NCI-H446 treated with DMSO at 0.1 percent for 48 hours (cell line): Measurements from ENCODE around the gene RNASEH2B.

ENCODE experiments used
- DNase-seq: peaks from one replicate; lab custom pipeline; 2025; lab: John Stamatoyannopoulos, UW

Gene RNASEH2B

DNA sequence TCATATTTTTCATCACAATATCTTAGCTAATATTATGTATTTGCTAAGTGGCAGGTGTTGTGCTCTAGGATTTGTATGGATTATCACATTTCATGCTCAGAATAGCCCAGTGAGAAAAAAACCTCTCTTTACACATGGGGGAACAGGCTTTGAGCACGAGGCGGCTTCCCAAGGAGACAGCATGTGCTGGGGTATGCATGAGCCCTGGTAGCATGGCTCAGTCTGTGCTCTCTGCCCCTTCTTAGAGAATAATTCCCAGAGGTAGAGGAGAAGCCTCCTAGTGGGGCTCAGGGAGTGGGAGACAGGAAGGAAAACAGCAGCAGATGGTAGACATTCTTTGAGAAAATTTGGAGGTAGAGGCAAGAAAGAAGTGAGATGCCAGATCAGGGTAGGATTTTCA, 31.6 kb downstream of the RNASEH2B start:
- DNase-seq = no peak

DNA sequence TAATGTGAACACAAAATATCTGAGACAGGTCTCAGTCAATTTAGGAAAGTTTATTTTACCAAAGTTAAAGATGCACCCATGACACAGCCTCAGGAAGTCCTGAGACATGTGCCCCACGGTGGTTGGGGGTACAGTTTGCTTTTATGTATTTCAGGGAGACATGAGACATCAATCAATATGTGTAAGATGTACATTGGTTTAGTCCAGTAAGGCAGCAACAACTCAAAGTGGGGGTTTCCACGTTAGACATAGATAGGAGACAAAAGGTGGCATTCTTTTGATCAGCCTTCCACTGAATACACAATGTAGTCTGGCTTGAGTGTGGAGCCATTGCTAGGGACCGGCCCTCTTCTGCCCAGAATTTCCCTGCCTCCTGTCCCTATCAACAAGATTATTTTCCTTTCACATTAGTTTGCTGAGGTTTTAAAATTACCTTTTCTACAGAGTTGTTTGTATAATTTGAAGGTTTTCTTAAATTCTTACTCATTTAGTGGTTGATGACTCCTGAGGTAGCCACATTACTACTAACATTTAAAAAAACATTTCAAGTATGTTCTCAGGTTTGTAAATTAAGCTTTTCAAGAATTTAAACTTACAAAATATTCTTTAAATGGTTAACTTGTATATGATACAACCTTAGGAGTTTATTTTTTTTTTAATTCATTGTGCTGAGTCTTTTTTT, 33.2 kb downstream of the RNASEH2B start:
- no peak for DNase-seq

DNA sequence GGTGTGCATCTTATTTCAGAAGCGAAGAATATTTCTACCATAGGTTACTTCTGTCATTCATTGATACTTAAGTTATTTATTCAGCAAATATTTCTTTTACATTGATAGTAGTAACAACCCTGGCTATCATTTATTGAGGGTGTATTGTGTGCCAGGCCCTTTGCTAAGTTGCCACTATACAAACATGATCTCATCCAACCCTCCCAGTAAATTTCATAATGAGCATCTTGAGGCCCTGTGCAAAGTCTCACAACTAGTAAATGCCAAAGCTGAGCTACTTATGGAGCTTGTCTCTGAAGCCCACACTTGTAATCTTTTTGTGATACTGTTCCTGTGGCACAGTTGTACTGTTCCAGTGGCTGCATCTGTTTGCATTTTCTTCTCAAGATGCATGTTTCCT, 36.1 kb downstream of the RNASEH2B start:
- DNase-seq = no peak

DNA sequence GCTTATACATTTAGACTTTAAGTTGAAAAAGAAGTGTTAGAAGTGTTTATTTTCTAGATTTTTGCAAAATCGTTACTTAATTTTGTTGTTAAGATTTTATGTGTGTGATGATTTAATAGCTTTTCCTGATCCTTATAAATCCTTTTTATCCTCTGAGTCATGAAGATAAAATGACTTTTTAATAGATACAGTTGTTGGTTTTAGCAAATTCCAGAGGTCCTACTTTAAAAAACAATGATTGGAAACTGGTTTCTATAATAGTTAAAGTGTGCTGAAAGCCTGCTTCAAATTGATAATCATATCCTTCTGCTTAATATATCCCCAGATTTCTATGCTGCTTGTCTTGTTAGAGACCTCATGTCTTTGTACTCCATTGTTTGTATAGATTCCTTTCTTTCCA, 39.0 kb downstream of the RNASEH2B start:
- no peak for DNase-seq

DNA sequence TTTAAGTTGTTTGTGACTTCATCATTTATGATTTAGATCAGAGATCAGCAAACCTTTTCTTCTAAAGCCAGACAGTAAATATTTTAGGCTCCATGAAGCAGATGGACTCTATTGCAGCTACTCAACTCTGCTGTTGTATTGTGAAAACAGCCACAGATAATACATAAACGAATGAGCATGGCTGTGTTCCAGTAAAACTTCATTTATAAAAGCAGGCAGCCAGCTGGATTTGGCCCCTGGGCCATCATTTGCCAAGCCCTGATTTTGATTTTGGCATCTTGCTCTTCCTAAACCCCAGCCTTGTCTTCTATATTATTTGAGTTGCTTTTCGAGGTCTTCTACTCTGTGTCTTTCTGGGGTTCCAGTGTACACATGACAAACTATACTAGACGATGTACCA, 41.3 kb downstream of the RNASEH2B start:
- DNase-seq = peak; percentile 85

DNA sequence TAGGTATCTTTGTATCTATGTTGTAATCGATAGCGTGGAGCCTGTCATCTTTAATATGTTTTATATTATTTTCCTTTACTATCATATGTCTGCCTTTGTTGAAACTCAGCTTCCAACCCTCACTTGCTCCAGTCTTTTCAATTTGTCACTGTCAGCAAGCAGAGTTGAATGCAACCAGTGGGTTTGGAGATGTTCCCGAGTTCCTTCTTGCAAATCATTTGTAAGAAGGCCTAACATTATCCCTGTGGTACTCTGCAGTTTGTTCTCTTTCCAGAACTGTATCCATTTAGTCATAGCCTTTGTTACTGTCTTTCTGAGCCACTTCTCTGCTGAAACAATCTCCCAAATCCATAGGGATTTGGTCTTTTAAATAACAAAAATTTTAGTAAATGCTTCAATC, 41.8 kb downstream of the RNASEH2B start:
- peak; percentile 52 for DNase-seq

DNA sequence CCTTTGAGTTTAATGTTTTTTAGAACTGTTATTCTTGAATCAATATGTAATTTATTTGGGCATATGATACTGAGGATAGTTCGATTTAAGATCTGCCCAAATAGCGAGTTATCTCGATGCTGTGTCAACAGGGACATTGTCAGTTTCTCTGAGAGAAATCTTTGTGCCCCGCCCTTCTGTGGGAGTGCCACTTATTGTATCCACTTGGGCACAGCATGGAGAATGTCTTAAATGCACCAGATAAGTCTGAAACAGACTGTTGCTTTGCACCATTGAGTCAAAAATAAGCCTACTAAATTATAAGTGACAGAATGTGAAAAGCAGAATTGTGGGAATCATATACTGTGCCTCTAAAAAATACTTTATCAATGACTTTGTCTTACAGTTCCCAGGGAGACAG, 45.6 kb downstream of the RNASEH2B start:
- DNase-seq = no peak

DNA sequence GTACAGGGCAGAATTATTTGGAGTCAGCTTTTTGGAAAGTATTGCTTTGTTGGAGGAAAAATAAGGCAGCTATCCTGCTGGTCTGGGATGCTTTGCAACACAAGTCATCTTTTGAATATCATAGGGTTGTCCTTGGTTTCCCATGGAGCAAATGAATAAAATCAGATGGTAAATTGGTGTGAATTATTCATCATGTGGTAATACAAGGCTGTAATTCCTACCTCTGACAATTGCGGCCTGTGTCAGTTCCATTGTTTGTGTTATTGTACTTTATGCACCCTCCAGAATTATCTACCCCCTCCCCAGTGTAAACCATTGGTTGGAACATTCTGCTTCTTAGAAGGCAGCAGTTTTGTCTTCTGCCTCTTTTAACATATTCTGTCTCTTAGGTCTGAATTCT, 46.2 kb downstream of the RNASEH2B start:
- no peak for DNase-seq

DNA sequence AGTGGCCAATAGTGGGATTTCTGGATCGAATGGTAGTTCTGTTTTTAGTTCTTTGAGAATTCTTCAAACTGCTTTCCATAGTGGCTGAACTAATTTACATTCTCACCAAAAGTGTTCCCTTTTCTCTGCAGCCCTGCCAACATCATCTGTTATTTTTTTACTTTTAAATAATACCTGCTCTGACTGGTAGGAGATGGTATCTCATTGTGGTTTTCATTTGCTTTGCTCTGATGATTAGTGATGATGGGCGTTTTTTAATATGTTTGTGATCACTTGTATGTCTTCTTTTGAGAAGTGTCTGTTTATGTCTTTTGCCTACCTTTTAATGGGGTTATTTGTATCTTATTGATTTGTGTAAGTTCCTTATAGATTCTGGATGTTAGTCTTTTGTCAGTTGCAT, 48.0 kb downstream of the RNASEH2B start:
- no peak for DNase-seq

DNA sequence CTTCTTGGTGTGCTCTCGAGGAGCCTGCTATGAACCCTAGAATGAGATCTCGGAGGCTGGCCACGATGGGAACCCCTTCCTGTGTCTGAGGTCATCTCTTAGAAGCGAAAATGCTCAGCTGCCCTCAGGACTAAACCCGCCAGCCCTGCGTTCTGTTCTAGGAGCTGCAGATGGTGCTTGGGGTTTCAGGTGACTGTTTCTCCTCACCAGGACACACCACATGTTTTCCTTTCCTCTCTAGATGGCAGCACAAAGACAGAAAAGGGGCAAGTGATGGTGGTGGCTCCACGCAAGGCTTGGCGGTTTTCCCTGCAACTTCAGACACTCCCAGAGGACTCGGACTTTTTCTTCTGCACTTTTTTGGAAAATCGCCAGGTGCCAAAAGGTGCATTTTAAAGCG, 60.1 kb downstream of the RNASEH2B start:
- no peak for DNase-seq

DNA sequence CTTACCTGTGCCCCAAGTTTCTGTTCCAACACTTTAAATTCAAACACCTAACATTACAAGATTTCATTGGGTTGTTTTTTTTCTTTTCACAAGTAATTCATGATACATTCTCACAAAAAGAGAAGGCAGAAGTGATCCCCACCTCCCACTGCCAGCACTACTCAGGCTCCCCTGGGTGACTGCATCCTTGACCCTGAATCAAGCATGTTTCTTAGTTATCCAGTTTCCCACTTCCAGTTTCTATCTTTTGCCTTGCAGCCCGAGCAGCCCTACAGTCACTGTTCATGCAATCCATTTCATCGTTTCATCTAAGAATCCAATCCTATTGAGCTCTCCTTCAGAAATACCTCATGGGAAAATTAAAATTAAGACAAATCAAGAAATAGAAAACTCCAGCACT, 61.4 kb downstream of the RNASEH2B start:
- no peak for DNase-seq

DNA sequence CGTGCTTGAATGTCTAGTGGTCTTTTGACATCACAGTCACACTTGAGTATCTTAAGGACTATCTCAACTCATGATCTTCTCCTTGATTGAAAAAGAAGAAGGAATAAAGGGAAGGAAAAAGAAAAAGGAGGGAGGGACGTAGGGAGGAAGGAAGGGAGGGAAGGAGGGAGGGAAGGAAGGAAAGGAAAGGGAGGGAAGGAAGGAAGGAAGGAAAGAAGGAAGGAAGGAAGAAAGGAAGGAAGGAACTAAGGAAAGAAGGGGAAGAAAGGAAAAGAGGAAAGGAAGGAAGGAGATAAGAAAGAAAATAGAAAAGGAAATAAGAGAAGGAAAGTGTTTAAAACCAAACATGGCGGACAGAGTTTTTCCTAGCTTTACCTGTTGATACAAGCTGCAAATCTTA, 64.7 kb downstream of the RNASEH2B start:
- no peak for DNase-seq

DNA sequence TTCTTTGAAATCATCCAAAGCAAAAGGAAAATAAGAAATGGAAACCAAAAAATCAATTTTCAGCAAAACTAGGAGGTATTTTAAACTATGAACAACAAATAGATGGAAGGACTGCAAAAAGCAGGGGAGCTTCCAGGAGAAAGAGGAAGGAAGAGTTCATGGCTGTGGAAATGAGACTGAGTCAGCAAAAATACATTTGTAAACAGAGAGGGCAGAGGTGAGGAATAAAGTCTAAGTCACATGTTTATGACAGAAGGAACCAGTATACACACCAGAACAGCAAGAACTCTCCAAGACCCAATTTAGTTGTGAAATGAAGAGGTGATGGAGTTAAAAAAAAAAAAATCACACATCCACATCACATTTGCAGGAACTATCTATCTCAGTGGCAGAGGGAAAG, 69.6 kb downstream of the RNASEH2B start:
- DNase-seq = no peak

DNA sequence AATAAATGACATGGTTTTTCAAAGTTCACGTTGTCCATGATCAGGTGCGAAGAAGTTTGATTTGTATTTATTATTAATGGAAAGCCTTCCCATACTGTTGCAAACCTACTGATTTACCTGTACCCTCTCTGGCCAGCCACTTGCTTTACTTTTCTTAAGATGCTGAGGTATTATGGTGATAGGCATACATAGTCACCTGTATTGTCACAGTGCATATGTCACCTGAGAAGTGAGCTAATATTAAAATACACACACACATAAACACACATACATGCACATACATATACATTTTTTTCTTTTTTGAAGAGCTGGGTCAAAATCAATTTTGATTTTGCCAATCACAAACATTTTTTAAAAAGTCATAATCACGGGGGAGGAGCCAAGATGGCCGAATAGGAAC, 72.1 kb downstream of the RNASEH2B start:
- DNase-seq = no peak

DNA sequence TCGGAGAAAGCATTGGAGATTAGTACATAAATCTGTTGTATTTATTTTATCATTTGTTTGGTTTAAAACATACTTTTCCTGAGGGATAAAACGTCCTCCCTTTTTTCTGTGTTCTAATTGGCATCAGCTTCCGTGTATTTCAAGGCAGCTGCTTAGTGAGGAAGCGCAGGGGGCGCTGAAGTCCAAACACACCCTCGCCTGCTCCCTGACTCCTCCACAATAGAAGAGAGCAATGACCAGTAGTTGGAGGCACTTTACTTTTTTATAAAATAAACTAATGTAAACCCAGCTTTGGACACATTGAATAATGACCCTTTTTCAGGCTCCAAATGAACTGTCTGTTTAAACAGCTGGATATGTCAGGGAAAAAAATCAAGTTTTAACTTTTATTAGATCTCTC, 79.9 kb downstream of the RNASEH2B start:
- no peak for DNase-seq

DNA sequence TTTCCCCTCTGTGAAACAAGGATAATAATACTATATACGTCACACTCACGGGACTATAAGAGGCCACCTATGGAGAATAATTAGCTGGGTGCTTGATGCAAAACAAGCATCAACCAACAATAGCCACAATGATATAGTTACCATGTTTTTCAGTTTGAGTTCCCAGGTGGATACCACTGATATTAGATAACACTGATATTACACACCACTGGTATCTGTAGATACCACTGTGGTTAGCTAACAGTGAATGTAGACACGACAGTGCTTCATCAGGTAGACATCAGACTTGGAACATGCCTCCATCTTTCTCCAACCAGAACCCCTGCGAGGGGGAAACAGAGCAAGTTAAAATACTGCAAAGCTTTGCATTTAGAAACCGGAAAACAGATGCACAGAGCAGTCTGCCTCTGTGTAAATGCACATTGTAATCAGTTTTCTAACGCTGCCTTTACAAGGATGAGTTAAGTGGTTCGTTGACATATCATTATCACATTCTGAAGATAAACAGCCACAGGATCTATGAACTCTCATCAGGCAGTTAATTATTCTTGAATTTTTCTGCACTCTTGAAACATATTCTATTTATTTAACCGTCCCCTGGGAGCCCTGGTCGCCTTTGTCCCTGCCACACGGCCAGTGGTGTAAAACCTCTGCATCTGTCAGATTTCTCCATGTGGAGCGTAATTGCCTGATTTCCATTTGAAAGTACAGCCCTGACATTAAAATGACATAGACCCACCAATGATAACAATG, 80.7 kb downstream of the RNASEH2B start:
- no peak for DNase-seq

DNA sequence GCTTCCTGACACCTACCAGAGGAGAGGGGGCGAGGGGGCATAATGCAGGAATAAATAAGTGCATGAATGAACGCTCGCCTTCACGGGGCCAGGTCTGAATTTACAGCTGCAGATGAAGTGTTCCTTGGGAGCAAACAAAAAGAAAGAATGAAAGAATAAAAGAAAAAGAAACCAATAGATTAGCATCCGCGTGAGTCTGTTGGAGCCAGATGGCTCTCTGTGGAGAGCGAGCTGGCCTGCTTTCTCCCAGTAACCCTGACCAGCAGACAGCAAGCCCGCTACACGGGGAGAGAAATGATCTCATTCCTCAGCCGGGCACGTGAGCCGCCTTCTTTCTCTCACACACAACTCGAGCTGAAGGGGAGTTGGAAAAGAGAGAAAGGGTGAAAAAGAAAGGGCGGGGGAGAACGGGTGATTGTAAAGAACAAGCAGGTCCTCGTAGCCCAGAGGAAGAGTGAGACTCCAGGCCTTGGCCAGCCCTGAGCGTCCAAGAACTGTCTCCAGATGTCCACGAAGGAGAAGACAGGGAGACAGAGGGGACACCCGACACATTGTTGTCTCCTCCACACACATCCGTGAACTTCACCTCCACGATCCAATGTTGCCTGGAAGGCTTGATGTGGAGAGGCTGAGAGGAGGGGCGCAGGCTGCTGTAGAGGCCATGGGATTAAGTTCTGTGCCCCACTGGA, 81.4 kb downstream of the RNASEH2B start:
- peak; percentile 39 for DNase-seq

DNA sequence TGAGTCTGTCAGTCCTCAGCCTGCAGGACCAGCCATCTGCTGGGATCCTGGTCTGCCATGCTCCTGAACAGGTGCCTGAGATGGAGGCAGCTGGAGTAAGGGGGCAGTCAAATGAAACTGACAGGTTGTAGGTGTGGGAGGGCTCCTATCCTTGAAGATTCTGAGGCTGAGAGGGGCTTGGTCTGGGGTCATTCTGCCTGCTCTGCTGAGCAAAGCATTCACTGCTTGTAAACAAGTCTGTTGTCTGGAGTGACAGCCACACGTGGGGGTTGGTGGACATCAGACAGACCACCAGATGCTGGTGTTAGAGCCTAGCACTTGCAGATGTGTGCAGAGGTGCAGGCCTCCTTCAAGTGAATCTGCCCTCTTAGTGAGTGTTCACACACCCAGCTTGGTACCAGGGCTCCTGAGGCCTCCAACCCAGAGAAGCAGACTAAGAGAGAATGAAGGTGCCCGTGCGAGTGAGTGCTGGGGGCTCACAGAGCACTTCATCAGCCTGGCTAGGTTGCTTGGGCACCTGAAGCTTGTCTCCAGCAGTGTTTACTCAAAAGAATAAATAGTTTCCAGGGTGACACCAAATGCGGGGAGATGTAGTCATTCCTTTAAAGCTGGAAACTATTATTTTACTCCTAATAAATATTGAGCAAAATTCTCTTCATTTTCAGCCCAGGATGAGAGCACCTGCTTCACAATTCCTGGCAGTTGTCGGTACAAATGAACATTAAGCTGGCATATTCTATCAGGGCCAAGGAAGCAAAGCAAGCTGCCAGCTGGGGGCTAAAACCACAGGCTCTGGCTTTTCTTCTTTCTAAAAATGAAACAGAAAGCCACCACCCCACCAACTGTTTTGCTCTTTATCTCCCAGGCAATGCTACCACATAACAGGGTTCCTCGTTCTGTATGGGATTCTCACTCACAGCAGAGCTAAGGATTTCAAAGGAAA, 82.3 kb downstream of the RNASEH2B start:
- DNase-seq = peak; percentile 38

DNA sequence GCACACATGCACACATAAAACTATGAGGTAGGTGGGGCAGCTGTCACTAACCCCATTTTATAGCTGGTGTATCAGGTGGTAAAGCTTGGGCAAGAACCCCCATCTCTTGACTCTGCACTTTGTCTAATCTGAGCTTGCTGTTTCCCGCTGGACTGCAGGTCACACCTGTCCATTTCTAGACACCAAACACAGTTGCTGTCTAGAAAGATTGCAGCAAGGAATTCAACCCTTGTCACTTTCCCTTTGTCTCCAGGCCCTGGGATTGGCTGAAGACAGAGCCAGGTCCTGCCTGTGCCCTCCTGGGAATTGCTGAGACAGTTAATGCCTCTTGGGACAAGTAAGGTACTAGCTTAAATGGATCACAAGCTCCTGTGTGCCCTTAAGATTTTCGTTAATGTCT, 83.8 kb downstream of the RNASEH2B start:
- no peak for DNase-seq

DNA sequence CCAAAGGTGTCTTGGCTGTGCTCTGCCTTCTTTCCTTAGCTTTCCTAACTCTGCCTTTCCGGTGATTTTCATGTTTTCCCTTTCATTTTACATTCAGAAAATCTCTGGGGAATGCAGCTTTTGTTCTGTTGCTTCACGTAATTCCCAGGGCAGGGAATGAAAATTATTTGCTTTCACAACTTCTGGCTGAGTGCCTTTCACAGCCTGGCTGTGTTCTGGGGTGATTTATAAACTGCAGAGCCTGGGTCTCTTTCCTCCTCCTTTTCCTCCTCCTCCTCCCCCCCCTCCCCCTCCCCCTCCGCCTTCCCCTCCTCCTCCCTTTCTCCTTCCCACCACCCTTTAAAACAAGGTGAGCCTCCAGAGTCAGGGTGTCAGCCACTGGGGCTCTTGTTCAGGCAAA, 84.3 kb downstream of the RNASEH2B start:
- peak; percentile 8 for DNase-seq

DNA sequence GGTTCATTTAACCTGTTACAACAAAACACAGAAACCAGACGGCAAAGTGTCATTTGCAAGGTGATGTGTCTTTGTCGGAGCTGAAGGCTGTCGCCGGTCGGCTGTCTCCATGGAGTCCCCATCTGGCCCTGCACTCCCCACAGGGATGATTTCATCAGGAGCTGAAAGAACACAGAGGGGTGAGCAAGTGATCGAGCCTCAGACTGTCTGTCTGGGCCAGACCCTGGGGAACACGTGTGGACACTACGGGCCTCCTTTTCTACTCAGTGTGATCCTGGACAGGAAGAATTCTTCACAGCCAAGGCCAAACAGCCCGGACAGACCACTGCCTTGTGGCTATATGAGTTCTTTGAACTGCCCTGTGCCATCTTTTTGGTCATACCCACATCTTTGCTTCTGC, 85.1 kb downstream of the RNASEH2B start:
- peak; percentile 21 for DNase-seq

DNA sequence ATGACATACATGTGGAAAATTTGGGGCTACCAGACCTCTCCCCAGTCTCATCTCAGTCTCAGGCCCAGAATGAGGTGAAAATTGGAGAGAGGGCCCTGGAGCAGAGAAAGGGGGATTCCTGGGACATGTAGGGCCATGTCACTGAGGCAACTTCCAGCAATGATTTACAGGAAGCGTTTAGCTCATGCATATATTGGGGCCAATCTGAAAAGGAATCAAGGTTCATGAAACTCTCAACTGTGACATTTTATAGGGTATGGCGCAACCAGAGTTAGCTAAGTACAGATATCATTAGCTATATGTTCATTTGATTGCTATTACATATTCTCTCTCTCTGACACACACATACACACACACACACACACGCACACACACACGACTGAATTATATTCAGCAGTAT, 86.3 kb downstream of the RNASEH2B start:
- no peak for DNase-seq
